Astrocyte of the cerebellum (primary cell): ENCODE results near the gene EXOG.

Source experiments
- DNase-seq: peaks from one replicate; pipeline ENCODE4 v3.0.0-alpha.2; 2011; ENCODE audit warnings: low read depth
- H3K4me3 ChIP-seq: 2 replicates; pipeline ENCODE4 v1.5.1; 2011; ENCODE audit warnings: mild to moderate bottlenecking, low read depth, low read length, moderate library complexity
- CTCF ChIP-seq: IDR thresholded peaks from 2 replicates; pipeline ENCODE4 v1.5.1; 2012; ENCODE audit warnings: low read length, low read depth, moderate library complexity, mild to moderate bottlenecking; ENCODE audit errors: missing control alignments
- in situ Hi-C: cut with HindIII; loops from 2 replicates; pipeline ENCODE4 v1.10.0; 2017; ENCODE audit warnings: low sequenced_read_pairs

EXOG gene

GRCh38 chr3:38524141-38524739, 28.1 kb downstream of the EXOG start:
- H3K4me3 ChIP-seq, result no peak overlapping the region
- no peak for DNase-seq

DNA sequence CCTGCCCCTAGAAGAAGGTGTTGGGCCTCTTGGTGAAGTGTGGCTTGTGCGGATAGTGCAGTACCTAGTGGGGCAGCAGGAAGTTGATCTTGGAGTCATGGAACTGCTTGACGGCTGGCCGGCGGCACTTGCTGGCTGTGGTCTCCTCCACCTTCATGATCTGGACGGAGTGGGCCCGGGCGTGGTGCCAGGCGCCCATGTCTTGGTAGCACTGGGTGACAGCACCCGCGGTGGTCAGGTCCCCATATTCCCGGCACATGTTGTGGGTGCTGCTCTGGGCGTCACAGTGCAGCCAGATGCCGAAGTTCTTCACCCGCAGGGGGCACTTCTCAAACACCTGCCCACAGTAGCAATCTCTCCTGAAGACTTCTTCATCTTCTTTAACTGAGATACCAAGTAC, 30.7 kb downstream of the EXOG start:
- in situ Hi-C loops, result no loop called here
- DNase-seq, result no peak
- H3K4me3 ChIP-seq, result no peak overlapping the region
- TF ChIP-seq CTCF, result no peak

More at GRCh38 chr3:38524141-38524739, 28.1 kb downstream of the EXOG start:
- no peak for TF ChIP-seq CTCF
- in situ Hi-C loops, result loop anchor here (25.0 kb wide), 1 partner anchor 313 kb away; no protein-coding TSS in a partner anchor

- no peak for DNase-seq
- in situ Hi-C loops, result no loop called here
- TF ChIP-seq CTCF, result no peak
- H3K4me3 ChIP-seq, result no peak overlapping the region
These were observed 32.3 kb downstream of the EXOG start for GRCh38 chr3:38528457-38528856.

DNA sequence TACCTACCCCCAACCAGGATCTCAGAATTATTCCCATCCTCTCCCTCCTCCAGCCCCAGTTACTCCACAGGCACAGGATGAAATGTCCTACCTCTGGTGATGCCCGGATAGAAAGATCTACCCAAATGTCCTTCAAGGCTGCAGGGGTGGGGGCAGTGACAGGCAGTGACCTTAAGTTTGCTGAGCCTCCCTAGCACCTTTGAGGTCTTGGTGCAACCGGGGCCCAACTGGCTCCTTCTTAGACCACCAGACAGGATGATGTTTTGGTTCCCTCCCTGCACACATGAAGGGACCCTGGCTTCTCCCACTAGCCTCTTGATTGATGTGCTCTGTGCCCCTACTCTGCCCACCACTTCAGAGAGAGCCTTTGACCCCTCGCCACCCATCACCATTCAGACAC, 36.4 kb downstream of the EXOG start:
- H3K4me3 ChIP-seq, result no peak overlapping the region
- no peak for DNase-seq
- TF ChIP-seq CTCF, result no peak
- in situ Hi-C loops, result no loop called here

GRCh38 chr3:38533285-38533976, 37.3 kb downstream of the EXOG start:
- no peak for TF ChIP-seq CTCF
- no peak for DNase-seq
- H3K4me3 ChIP-seq, result no peak overlapping the region
- in situ Hi-C loops, result no loop called here

- in situ Hi-C loops, result no loop called here
- H3K4me3 ChIP-seq, result no peak overlapping the region
- no peak for TF ChIP-seq CTCF
- no peak for DNase-seq
These were observed 38.0 kb downstream of the EXOG start for GRCh38 chr3:38534180-38534579.
